GM21447 (cell line): ENCODE measurements around the gene AFF2.

Experiments used
- ATAC-seq: cut with Tn5 transposase; IDR thresholded peaks from one replicate; pipeline ENCODE4 v1.9.1; 2021; ENCODE audit not compliant: unreplicated experiment

Gene AFF2

DNA sequence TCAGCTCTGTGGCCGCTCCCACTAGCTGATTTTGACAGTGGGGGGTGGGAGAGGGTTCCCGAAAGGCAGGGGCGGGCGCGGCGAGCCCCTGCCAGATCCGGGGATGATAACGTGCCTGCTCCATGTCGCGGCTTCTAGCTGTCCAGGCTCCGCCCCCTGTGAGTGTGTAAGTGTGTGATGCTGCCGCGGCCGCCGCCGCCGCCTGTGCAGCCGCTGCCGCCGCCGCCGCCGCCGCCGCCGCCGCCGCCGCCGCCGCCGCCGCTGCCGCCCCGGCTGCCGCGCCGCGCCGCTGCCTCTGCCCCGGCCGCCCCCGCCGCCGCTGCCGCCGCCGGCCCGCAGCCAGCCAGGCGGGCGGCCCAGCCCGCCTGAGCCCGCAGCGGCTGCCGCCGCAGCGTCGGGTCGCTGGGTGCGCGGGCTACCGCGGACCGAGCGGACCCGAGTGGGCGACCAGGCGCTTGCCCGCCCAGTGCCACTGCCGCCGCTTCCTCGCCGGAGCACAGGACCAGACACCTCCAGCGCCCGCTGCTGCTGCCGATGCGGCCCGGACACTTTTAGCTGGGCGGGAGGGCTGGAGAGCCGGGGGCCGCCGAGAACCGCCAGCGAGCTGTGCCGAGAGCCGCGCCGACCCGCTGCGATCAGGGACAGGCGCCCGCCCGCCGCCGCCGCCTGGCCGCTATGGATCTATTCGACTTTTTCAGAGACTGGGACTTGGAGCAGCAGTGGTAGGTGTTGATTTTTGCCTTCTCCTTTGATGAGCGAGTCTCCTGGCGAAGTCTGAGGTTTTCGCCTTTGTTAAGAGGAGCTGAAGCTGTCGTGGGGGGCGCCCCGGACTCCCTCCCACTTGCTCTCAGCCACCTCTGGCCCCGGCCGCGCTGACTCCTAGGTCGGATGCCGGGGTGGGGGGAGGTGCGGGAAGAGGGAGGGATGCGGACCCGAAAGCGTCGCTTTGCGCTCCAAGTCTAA is at the start of gene AFF2:
Gene AFF2, plus strand, starts transcription at position 195 of the 963 bp plus-strand sequence. Its CDS starts 481 bp downstream, at position 676.
- ATAC-seq, result no peak

DNA sequence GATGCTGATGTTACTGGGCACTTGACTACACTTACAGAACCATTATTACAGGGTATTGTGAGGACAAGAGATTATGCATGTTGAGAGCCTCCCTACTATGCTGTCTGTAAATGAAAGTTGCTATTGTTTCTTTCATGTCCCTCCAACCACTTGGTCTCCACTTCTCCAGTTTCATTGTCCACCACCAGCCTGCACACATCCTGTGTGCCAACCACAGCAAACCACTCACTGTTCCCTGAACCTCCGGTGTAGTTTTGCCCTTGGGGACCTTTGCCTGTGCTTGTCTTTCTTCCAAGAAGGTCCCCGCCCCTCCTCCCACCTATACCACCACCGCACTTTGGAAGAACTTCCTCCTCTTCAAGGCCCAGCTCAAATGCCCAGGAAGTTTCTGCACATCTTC is 43.1 kb upstream of the AFF2 start:
- ATAC-seq, result no peak

DNA sequence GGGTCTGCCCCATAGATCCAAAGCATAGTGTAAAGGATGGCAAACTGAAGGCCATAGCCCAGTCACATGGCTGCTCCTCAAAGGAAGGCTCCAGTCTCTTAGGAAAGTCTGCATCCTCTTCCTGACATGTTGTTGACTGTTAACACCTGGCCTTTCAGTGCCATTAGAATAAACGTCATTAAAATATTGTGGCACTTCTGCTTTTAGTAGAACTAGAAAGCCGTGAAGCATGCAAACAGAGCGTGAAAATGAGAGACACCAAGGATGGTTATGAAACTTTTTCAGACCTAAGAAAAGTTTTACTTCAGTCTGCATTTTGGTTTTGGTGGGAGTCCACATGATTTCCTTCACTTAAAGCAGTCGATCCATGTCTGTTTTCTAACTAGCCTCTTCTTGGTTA is 41.1 kb upstream of the AFF2 start:
- ATAC-seq, result peak; percentile 92

DNA sequence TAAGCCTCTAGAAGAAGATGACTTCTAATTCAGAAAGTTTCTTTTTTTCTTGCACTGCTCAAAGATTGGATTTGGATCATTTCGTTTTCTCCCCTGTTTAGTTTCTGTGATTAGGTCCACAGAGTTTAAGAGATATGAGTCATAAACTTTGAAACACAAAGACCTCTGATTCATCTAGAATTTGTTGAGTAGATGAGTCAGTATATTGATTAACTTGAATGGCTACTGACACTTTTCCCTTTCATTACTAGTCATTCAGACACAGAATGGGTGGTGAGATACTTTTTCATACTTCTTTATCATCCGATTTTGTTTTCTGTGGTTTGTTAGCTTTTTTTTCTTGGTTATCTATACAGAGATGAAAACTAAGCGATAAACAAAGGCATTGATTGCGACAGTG is 34.1 kb upstream of the AFF2 start:
- ATAC-seq, result peak; percentile 96

DNA sequence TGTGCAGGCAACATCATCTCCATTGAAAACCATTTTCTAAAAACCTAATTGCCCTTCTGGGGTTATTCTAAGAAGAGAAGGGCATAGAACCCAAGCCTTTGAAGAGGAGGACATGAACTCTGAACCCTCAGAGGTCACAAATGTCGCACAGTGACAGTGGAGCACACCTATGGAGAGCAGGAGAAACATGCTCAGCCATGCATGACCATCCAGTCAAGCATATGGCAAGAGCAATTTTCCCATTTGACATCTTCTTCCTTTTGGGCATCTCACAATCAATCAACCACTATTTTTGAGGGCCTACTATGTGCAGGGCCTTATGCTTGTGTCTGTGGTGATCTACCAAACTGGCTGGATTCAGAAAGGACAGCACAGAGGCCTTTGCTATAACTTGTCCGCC is 30.1 kb upstream of the AFF2 start:
- ATAC-seq, result no peak

DNA sequence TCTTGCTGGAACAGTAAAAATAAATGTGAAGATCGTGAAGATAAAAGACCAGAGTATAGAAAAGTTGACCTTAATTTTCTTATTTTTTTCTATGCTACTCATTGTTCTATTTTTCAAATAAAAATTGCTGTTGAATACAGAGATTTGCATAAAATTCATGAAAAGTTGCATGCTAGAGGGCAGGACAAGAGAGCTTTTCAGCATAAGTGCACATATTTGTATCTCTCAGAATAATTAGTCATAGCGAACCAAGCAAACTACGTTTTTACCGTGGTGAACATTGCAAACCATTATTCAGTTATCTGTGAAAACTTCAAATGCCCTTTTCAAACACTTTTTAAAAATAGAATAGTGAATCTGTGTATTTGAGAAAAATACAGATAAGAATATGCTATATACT is 26.4 kb upstream of the AFF2 start:
- no peak for ATAC-seq

DNA sequence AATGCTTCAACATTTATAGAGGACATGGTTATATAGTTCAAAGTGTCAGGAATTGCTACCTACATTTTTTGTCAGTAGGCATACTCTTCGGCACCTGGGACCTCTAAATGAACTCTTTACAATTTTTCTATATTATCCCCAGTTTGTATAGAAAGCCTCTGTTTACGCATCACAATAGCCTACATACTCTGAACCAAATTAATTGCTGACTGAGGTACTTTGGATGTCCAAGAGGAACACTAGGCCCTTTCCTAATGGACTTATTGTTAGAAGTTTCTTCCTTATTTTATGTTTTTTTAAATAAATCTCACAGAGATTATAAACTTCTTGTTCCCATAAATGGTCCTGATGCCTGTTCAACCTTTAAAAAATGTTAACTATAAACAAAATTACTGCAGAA is 8.4 kb upstream of the AFF2 start:
- no peak for ATAC-seq

DNA sequence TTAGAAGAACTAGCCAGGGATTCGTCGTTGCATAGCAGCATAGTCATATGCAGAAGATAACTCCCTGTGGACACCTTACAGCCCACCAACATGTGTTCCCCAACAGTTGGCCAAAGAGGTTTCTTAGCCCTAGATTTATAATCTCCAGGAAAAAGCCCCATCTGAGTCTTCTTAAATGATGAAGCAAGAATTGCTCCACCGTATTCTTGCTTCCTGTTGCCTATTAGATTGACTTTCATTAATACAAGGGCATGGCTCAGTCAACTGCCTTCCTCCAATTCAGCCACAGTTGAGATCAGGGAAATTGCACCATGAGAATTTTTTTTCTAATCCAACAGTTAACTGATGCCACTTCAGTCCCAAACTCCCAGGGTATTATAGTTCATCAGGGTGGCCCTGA is 5.2 kb upstream of the AFF2 start:
- ATAC-seq, result no peak

DNA sequence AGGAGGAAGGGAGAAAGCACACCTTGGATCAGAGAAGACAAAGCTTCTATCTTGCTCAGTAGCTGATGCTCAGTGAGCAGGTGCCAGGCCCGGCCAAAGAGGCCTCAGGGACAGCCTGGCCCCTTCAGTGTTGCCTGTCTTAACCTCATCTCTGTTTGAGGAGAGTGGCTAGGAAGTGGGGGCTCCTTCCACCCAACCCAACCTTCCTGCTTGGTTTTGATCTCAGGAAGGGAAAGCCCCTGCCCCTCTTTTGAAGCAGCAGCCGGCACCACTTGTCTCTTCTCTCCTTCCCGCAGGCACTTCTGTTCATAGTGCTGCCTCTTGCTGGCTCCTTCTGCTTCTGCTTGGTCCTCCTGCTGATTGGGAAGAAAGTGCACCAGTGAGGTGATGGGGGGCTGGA is 2.4 kb upstream of the AFF2 start:
- no peak for ATAC-seq

DNA sequence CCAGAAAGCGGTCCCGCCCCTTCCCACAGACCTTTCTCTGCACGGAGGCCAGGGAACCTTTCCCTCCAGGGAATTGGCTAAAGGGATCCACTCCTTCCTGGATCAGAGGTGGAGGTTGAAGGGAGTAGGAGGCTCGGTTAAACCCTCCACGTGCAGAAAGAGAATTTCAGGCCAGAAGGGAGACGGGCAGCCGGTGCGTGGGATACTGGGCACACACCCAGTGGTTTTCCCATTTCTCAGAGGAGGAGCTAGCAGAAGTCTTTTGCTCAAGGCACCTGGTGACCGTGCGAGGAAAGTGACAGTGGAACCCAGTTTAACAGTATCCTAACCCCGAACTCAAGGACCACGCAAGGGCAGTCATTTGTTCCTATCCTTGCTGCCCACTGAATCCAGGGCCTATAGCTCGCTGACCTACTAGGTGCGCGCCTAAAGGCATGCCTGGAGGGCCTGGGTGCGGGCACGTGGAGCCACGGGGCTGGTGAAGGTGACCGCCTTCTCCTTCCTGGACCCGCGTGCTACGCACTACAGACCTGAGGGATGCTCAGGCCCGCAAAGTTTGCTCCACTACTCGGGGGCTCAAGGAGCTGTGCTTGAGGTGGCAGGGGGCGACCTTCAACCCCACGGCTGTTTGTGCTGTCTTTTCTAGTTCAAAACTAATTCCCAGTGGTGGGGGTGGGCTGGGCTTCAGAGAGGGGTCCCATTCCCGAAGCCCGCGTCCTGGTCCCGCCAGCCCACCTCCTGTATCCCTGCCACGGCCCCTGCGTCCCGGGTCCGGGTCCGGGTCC is 587 bp upstream of the AFF2 start:
- ATAC-seq, result no peak

DNA sequence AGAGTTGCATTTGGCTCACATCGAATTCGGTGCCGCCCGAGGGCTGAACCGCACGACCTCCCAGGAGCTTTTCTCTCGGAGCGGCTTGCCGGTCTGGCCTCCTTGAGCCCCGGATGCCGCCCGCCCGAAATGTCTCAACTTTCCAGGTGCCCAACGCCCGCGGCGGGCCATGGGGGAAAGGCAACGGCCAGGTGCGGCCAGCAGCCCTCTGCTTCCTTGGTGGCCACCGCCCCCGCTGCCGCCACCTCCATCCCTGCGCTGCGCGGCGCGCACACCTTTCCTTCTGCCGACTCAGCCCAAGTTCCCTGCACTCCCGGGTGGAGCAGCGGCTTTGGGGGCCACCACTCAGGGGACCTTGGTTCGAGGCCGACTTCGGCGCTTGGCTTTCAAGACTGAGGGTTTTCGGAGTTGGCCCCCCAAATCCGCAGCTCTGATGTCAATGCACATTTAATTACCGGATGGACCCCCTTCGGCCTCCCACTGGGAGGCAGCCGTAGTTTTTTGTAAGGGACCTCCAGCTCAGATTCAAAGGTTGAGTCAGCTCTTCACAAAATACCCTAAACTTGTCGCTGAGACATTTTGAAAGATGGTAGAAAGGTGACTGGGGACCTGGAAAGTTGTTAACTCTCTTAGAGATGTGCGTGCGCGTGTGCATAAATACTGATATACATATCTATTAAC is 1.1 kb downstream of the AFF2 start:
- no peak for ATAC-seq

DNA sequence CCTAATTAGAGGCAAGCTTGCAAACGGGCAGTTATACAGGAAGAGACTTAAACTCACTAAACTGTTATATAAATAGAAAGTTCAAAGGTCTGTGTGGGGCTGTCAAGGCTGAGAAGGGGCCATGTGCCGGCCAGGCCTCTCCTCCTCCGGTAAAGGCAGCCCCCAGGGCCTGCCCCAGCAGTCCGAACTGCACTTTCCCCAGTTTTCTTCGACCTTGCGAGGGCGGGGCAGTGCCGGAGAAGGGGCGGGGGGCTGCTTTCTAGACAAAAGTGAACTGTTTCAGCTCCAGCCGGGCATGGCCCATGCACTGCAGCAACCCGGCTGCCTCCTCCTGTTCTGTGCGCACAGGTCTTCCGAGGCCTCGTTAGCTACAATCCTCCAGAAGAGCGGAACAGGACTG is 4.1 kb downstream of the AFF2 start:
- ATAC-seq, result no peak

DNA sequence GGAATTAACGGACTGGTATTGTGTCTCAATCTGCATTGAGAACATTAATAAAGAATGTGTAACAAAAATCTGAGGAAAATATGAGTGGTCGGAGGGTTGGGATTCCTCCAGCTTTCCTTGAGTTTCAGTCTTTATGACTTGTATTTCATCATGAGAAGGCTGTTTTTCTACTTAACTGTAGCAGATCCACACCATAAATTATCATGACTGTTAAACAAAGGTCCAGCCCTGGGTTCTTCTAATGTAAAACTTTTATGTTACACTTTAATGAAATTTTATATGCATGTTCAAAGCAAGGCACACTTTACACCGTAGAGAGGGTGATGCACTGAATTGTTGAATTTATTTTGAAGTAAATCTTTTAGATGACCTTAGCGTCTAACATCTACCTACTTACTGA is 7.0 kb downstream of the AFF2 start:
- ATAC-seq, result no peak

DNA sequence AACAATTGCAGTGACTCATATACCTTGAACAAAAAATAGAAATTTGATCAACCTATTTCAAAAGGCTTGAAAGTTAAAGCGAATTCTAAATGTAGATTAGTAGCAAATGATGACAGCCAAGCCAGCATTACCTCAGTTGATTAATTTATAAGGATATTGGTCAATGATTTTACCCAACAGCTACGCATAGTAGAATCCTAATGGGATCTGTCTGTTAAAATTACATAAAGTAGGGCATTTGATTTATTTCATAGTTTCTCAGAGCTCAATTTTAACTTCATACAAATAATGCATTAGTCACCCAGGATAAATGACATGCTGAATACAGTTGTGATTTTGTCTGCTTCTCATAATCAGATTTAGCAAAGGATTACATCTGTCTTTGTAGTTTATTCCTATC is 12.0 kb downstream of the AFF2 start:
- no peak for ATAC-seq

DNA sequence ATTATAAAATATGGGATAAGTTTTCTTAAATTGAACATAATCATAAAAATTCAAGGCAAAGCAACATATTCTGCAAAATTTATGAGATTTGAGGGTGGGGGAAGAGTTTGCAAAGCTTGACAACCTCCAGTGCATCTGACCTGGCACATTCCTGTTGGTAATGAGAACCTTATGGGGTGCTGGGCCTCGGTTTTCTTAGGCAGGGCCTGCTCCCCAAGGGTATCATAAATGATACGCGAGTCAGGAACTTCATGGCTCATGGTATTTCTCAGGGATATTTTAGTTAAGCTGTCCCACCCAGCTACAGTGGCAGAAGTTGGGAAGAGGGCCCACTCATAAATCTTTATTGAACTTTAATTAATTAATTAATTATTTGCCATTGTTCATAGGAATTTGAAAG is 13.2 kb downstream of the AFF2 start:
- no peak for ATAC-seq

DNA sequence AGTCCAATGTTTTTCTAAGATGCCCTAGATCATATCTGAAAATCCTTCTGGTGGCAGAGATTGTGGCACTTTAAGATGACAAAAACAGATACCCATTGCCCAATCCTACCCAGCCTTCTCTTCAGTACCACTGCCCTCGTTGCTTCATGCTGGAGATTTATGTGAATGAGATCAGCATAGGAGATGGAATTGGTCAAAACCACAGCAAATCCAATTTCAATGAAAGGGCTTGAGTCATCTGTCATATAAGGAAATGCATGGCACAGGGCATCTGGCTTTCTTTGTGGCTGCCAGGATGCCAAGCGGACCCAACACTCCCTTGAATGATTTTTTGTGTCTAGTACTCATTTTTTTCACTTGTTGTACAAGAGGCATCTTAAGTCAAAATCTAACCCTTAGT is 16.8 kb downstream of the AFF2 start:
- ATAC-seq, result no peak

DNA sequence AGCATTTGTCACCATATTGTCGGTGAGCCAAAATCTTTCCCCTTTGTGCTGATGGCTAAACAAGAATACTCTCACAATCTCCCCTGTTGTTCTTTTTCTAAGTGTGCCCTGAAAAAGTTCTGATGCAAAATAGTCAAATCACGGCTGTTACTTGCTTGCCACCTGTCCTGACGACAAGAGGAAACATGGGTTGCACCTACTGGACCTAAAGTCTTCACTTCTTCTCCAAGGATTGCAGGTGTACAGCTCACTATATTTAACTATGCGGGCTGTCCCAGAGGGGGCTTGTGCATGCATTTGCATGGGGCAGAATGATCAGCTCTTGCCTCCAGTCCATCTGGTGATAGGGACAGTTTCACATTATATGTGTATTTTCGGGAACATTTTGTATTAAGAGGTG is 21.6 kb downstream of the AFF2 start:
- no peak for ATAC-seq

DNA sequence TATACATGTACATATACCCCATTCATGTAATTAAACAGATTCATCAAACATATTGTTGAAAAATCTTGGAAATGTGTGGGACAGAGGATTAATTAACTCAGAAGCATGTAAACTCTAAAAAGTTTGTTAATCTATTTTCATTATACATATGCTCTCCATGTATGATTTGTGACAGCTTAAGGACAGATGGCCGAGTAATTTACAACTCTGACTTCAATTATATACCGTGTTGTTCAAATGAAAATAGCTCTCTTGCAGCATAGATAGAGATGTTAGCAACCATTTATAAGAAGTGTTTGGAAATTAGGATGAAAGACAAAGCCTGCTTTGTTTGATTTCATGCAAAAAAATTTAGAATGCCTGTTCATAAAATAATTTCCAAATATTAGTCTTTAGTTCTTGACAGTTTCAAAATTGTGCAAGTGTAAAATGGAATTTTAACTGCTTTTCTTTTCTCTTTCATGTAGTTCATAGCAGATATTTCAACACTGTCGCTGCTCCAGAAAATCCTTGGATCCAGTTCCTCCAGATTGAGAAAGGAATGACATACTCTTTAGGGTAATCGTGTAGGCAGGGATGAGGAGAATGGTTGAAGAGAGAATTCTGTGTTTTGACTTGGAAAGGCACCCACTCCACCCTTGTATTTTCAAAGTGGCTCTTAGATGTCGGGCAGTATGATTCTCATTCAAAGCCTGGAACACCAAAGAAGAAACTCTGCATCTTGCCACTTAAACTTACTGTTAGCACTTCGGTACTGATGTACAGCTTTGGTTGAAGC is 23.1 kb downstream of the AFF2 start:
- ATAC-seq, result no peak

DNA sequence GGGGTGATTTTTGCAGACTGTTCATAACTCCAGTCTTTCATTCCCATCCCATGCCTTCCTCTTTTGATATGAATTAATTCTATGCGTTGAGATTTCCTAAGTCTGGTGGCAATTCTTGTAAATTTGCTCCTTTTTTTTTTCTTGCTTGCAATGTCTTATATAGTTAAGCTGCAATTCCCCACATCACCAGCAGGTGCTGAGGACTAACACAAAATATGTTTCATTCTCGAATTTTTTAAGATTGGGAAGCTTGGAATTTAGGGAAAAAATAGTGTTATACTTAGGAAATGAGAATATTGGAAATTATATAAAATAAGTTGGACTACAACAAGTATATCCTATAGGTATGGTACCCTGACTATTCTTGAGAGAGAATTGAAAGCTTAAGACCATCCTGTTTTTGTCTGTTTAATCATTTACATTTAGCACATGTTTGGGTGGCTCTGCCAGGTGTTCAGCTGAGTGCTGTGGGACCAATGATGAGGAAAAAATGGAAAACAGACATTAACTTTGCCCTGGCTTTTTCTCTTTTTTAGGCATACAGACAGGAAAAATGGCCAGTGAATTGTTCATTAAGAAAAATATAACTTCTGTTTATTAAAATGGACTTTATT is 30.2 kb downstream of the AFF2 start:
- no peak for ATAC-seq

DNA sequence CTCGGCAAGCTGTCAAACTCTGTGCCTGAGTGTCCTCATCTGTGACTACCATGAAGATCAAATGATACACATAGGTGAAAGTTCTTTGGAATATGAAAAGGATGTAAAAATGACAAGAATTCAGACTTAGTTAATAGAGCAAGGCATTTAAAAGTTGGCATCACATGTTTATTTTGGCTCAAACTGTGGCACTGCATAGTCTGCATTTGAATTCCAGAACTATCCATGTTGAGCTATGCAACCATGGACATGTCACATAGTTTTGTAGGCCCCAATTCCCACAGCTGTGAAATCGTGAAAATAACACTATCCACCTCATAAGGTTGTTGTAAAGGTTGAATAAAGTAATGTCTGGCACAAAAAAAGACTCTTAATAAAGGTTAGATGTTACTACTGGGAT is 33.9 kb downstream of the AFF2 start:
- no peak for ATAC-seq
